Parathyroid adenoma (tissue), 2 donors: Measurements from ENCODE around the gene ACE.
"Not testable (repeated sequence)": the region's sequence is repeated elsewhere in the genome, so short reads cannot be mapped to it uniquely, and the experiment has no call there.

Source experiments
- H2AFZ ChIP-seq: fragments of 300-600 bp; sonication (generic); one replicate; pipeline ENCODE4 v1.7.0; 2017; ENCODE audit warnings: antibody characterized with exemption, mild to moderate bottlenecking
- H3K27ac ChIP-seq: fragments of 300-600 bp; sonication (generic); one replicate; pipeline ENCODE4 v1.7.0; 2017
- H3K27me3 ChIP-seq: fragments of 300-600 bp; sonication (generic); one replicate; pipeline ENCODE4 v1.7.0; 2017; ENCODE audit warnings: low read length; ENCODE audit not compliant: control insufficient read depth, insufficient read depth
- H3K36me3 ChIP-seq: fragments of 300-600 bp; sonication (generic); one replicate; pipeline ENCODE4 v1.7.0; 2017; ENCODE audit warnings: low read length; ENCODE audit not compliant: control insufficient read depth, insufficient read depth
- H3K4me1 ChIP-seq: fragments of 300-600 bp; sonication (generic); one replicate; pipeline ENCODE4 v1.7.0; 2017; ENCODE audit warnings: control low read depth
- H3K4me2 ChIP-seq: fragments of 300-600 bp; sonication (generic); one replicate; pipeline ENCODE4 v1.7.0; 2017; ENCODE audit warnings: low read length
- H3K4me3 ChIP-seq: fragments of 300-600 bp; sonication (generic); one replicate; pipeline ENCODE4 v1.7.0; 2017; ENCODE audit warnings: low read depth, low read length
- H3K79me2 ChIP-seq: fragments of 300-600 bp; sonication (generic); one replicate; pipeline ENCODE4 v1.7.0; 2017; ENCODE audit warnings: control low read depth
- H3K9ac ChIP-seq: fragments of 300-600 bp; sonication (generic); one replicate; pipeline ENCODE4 v1.7.0; 2017; ENCODE audit warnings: mild to moderate bottlenecking
- H3K9me3 ChIP-seq: fragments of 300-600 bp; sonication (generic); one replicate; pipeline ENCODE4 v1.7.0; 2017; ENCODE audit warnings: low read length; ENCODE audit not compliant: control insufficient read depth
- CTCF ChIP-seq: fragments of 300-600 bp; sonication (generic); IDR thresholded peaks from one replicate; pipeline ENCODE4 v1.7.0; 2017; ENCODE audit warnings: antibody characterized with exemption, mild to moderate bottlenecking
- donor health status: primary hyperparathyroidism.

The ACE gene

GRCh38 chr17:63464691-63465236 is 12.1 kb upstream of the ACE start:
- H3K27me3 ChIP-seq = no peaks in the 10 kb centered on the region
- TF ChIP-seq CTCF = no peak
- no peak overlapping the region for H3K4me3 ChIP-seq
- peaks cover 9% of the 10 kb centered on the region for H3K79me2 ChIP-seq
- no peak overlapping the region for H3K4me2 ChIP-seq
- no peak overlapping the region for H3K9ac ChIP-seq
- H3K4me1 ChIP-seq = peaks cover 38% of the 10 kb centered on the region
- H2AFZ ChIP-seq = no peak overlapping the region
- no peaks in the 10 kb centered on the region for H3K36me3 ChIP-seq
- peak overlapping the region; percentile 82 for H3K27ac ChIP-seq
- no peaks in the 10 kb centered on the region for H3K9me3 ChIP-seq

GRCh38 chr17:63468099-63468498 is 8.8 kb upstream of the ACE start:
- not testable (repeated sequence) for H3K79me2 ChIP-seq, H2AFZ ChIP-seq, H3K9ac ChIP-seq, H3K27ac ChIP-seq, H3K9me3 ChIP-seq, H3K4me3 ChIP-seq, H3K27me3 ChIP-seq, H3K4me2 ChIP-seq, H3K36me3 ChIP-seq
- H3K4me1 ChIP-seq = peaks cover 21% of the 10 kb centered on the region

- no peak for TF ChIP-seq CTCF
- peaks cover 47% of the 10 kb centered on the region for H3K4me1 ChIP-seq
- no peak overlapping the region for H3K4me3 ChIP-seq
- H3K36me3 ChIP-seq = no peaks in the 10 kb centered on the region
- H3K9me3 ChIP-seq = no peaks in the 10 kb centered on the region
- H3K27ac ChIP-seq = peak overlapping the region; percentile 97
- no peaks in the 10 kb centered on the region for H3K27me3 ChIP-seq
- H3K79me2 ChIP-seq = peaks cover 4% of the 10 kb centered on the region
- no peak overlapping the region for H3K9ac ChIP-seq
- no peak overlapping the region for H2AFZ ChIP-seq
- peak overlapping the region; percentile 51 for H3K4me2 ChIP-seq
These were observed 2.7 kb upstream of the ACE start for GRCh38 chr17:63474174-63474573.

- H3K9me3 ChIP-seq = no peaks in the 10 kb centered on the region
- peaks cover 53% of the 10 kb centered on the region for H3K4me1 ChIP-seq
- H3K36me3 ChIP-seq = no peaks in the 10 kb centered on the region
- TF ChIP-seq CTCF = no peak
- no peak overlapping the region for H3K9ac ChIP-seq
- H3K27me3 ChIP-seq = no peaks in the 10 kb centered on the region
- H3K4me3 ChIP-seq = no peak overlapping the region
- H2AFZ ChIP-seq = peak overlapping the region; percentile 56
- peak overlapping the region; percentile 51 for H3K4me2 ChIP-seq
- H3K79me2 ChIP-seq = peaks cover 5% of the 10 kb centered on the region
- H3K27ac ChIP-seq = peak overlapping the region; percentile 97
These were observed 2.0 kb upstream of the ACE start for GRCh38 chr17:63474586-63475460.

GRCh38 chr17:63475491-63476412 is 1.1 kb upstream of the ACE start:
- H3K4me1 ChIP-seq = peaks cover 63% of the 10 kb centered on the region
- H3K27me3 ChIP-seq = no peaks in the 10 kb centered on the region
- peak overlapping the region; percentile 9 for H3K9ac ChIP-seq
- H3K4me3 ChIP-seq = no peak overlapping the region
- peak overlapping the region; percentile 73 for H2AFZ ChIP-seq
- no peak for TF ChIP-seq CTCF
- H3K79me2 ChIP-seq = peaks cover 5% of the 10 kb centered on the region
- H3K4me2 ChIP-seq = peak overlapping the region; percentile 51
- no peaks in the 10 kb centered on the region for H3K9me3 ChIP-seq
- H3K27ac ChIP-seq = peak overlapping the region; percentile 97
- H3K36me3 ChIP-seq = no peaks in the 10 kb centered on the region
